Pulmonary artery endothelial cell (primary cell): ENCODE results near the gene PSIP1. TPM values are rescaled to one million over a fixed set of nuclear protein-coding genes. Genes with fewer than 3 reads are reported as not detected.
"Not testable (repeated sequence)": the region's sequence is repeated elsewhere in the genome, so short reads cannot be mapped to it uniquely, and the experiment has no call there.

Experiments used
- DNase-seq: peaks from one replicate; pipeline ENCODE4 v3.0.0-alpha.2; 2011; ENCODE audit warnings: low read depth, low spot score
- total RNA-seq: library from RNA; depleted of rRNA; stranded (reverse); fragments of >200 nt; gene quantifications from 2 replicates; pipeline ENCODE4 v1.2.3, GENCODE V29; 2014

Gene PSIP1
- total RNA-seq, 1 donor from 2014 or later = 59.4 TPM

DNA sequence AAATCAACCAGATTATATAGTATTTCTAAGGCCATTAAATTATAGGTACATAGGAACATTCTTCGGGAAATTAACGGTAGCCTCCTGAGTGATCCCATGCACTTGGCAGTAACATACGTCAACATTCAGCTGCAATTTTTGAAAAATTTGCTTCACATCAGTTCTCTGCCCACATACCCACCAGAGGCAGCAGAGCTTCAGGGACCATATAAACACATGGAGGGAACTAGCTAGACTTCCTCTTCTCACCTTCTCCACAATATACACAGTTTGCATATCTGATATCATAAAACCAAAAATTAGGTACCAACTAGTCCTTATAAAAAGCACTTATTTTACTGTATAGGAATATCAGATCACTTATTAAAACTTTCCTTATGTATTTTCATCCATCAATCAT is 4.8 kb downstream of the PSIP1 start:
- DNase-seq = no peak

DNA sequence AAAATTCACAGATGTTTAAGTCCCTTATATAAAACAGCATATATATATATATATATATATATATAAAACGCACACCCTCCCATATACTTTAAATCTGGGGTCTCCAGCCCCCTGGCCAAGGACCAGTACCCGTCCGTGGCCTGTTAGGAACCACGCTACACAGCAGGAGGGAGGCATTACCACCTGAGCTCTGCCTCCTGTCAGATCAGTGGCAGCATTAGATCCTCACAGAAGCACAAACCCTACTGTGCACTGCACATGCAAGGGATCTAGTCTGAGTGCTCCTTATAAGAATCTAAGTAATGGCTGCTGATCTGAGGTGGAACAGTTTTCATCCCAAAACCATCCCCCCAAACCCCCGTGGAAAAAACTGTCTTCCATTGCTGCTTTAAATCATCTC is 9.0 kb downstream of the PSIP1 start:
- DNase-seq = no peak

- no peak for DNase-seq
These were observed 9.6 kb downstream of the PSIP1 start for GRCh38 chr9:15501179-15501578.

GRCh38 chr9:15499139-15499538 is 11.6 kb downstream of the PSIP1 start:
- no peak for DNase-seq

GRCh38 chr9:15498246-15498995 is 12.3 kb downstream of the PSIP1 start:
- no peak for DNase-seq

DNA sequence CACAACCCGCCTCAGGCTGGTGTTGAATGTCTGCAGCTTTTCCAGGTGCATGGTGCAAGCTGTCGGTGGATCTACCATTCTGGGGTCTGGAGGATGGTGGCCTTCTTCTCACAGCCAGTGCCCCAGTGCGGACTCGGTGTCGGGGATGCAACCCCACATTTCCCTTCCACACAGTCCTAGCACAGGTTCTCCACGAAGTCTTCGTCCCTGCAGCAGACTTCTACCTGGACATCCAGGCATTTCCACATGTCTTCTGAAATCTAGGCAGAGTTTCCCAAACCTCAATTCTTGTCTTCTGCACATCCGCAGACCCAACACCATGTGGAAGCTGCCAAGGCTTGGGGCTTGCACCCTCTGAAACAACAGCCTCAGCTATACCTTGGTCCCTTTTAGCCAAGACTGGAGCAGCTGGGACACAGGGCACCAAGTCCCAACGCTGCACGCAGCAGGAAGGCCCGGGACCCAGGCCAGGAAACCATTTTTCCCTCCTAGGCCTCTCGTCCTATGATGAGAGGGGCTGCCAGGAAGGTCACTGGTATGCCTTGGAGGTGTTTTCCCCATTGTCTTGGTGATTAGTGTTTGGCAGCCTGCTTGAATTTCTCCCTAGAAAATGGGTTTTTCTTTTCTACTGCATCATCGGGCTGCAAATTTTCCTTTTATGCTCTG is 18.2 kb downstream of the PSIP1 start:
- no peak for DNase-seq

GRCh38 chr9:15491950-15492349 is 18.8 kb downstream of the PSIP1 start:
- DNase-seq = no peak

GRCh38 chr9:15485836-15486666 is 24.7 kb downstream of the PSIP1 start:
- no peak for DNase-seq

- no peak for DNase-seq
These were observed 26.0 kb downstream of the PSIP1 start for GRCh38 chr9:15484802-15485201.

GRCh38 chr9:15482146-15482545 is 28.6 kb downstream of the PSIP1 start:
- no peak for DNase-seq

DNA sequence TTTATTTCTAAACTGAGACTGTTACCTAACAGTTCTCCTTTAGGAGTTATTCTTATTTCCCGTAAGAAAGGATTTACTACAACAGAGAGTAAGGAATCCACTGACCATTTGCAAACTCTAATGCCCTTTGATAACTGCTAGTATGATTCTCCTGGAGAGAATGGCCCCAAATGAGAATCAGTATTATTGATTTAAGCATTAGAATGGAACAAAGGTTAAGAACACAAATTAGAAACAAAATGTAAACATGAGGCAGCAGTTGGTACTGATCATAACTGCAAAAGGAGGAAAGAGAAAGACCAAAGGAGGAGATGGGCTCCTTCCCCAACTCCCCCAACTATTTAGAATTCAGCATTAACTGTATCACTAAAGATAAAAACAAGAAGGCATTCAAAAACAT is 30.7 kb downstream of the PSIP1 start:
- DNase-seq = no peak

- DNase-seq = no peak
These were observed 34.7 kb downstream of the PSIP1 start for GRCh38 chr9:15475923-15476536.

- no peak for DNase-seq
These were observed 40.9 kb downstream of the PSIP1 start for GRCh38 chr9:15469862-15470261.

GRCh38 chr9:15469406-15469805 is 41.4 kb downstream of the PSIP1 start:
- no peak for DNase-seq

GRCh38 chr9:15468145-15468544 is 42.6 kb downstream of the PSIP1 start:
- no peak for DNase-seq

- no peak for DNase-seq
These were observed 49.2 kb downstream of the PSIP1 start for GRCh38 chr9:15461601-15462000.

DNA sequence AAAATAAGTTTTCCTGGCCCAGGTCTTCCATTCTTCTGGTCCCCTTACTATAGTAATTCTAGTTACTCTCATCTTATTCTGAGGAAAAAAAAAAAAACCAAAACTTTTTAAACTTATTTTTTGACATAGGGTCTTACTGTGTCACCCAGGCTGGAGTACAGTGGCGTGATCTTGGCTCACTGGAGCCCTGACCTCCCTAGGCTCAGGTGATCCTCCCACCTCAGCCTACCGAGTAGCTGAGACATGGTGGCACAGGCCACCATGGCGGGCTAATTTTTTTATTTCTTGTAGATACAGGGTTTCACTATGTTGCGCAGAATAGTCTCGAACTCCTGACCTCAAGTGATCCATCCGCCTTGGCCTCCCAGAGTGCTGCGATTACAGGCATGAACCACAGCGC is 49.7 kb downstream of the PSIP1 start:
- DNase-seq = no peak

DNA sequence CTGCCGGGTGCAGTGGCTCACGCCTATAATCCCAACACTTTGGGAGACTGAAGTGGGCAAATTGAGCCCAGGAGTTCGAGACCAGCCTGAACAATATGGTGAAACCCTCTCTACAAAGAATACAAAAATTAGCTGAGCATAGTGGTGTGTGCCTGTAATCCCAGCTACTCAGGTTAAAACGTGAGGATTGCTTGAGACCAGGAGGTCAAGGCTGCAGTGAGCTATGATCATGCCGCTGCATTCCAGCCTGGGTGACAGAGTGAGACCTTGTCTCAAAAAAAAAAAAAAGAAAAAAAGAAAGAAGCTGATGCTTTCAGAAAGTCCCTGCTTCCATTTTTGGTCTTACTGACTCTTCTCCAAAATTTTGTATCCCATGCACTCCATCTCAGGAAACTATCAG is 56.8 kb downstream of the PSIP1 start:
- no peak for DNase-seq

DNA sequence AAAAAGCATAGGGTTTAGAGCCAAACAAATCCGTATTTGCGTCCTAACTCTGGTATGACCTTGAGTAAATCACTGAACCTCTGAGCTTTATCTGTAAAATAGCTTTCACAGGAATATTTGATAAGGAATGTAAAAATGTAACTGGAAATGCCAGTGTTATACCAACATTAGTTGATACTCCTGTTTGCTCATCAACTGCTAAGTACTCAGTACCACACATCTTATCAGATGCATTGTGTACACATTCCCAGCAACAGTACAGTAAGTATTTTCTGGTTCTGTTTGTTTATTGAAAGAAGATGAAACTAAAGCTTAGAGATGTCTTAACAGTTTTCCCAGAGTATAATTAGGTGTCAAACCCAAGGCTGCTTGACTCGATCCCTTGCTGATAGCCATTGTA is 66.6 kb downstream of the PSIP1 start:
- DNase-seq = no peak

DNA sequence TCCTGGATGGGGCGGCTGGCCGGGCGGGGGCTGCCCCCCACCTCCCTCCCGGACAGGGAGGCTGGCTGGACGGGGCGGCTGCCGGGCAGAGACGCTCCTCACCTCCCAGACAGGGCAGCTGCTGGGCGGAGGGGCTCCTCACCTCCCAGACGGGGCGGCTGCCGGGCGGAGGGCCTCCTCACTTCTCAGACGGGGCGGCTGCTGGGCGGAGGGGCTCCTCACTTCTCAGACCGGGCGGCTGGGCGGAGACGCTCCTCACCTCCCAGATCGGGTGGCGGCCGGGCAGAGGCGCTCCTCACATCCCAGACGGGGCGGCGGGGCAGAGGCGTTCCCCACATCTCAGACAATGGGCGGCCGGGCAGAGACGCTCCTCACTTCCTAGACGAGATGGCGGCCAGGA is 68.5 kb downstream of the PSIP1 start:
- DNase-seq = not testable (repeated sequence)

GRCh38 chr9:15441841-15442240 is 68.9 kb downstream of the PSIP1 start:
- DNase-seq = not testable (repeated sequence)

DNA sequence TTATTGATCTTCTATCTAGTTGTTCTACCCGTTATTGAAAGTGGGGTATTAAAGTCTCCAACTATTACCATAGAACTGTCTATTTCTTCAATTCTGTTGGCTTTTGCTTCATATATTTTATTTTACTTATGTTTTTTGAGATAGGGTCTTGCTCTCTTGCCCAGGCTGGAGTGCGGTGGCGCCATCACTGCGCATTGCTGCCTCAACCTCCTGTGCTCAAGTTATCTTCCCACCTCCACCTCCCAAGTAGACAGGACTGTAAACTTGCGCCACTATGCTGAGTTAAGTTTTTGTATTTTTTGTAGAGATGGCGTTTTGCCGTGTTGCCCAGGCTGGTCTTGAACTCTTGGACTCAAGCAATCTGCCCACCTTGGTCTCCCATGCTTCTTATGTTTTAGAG is 71.9 kb downstream of the PSIP1 start:
- no peak for DNase-seq
